ENCODE results near the gene ASPRV1. TPM values are rescaled to one million over a fixed set of nuclear protein-coding genes. Genes with fewer than 3 reads are reported as not detected.

Gene ASPRV1
- total RNA-seq, 1 experiment from 2014 or later: 1.1 TPM

- DNase-seq (ENCODE audit: low spot score): no peak
Measured at GRCh38 chr2:69989009-69989408, 27.6 kb upstream of the ASPRV1 start.

- no peak for DNase-seq (ENCODE audit: low spot score)
Measured at GRCh38 chr2:69988086-69988635, 26.7 kb upstream of the ASPRV1 start.

GRCh38 chr2:69986691-69987090 is 25.3 kb upstream of the ASPRV1 start:
- DNase-seq (ENCODE audit: low spot score): no peak

- no peak for DNase-seq (ENCODE audit: low spot score)
Measured at GRCh38 chr2:69985688-69986087, 24.3 kb upstream of the ASPRV1 start.

GRCh38 chr2:69985216-69985615 is 23.8 kb upstream of the ASPRV1 start:
- no peak for DNase-seq (ENCODE audit: low spot score)

- DNase-seq (ENCODE audit: low spot score): no peak
Measured at GRCh38 chr2:69983392-69983966, 22.0 kb upstream of the ASPRV1 start.

GRCh38 chr2:69979902-69980807 is 18.7 kb upstream of the ASPRV1 start:
- DNase-seq (ENCODE audit: low spot score): no peak

GRCh38 chr2:69977906-69978482 is 16.6 kb upstream of the ASPRV1 start:
- no peak for DNase-seq (ENCODE audit: low spot score)

- DNase-seq (ENCODE audit: low spot score): no peak
Measured at GRCh38 chr2:69977186-69977585, 15.8 kb upstream of the ASPRV1 start.

- DNase-seq (ENCODE audit: low spot score): no peak
Measured at GRCh38 chr2:69975853-69976462, 14.5 kb upstream of the ASPRV1 start.

GRCh38 chr2:69975136-69975852 is 13.9 kb upstream of the ASPRV1 start:
- DNase-seq (ENCODE audit: low spot score): no peak

GRCh38 chr2:69973335-69973735 is 11.9 kb upstream of the ASPRV1 start:
- DNase-seq (ENCODE audit: low spot score): no peak

- no peak for DNase-seq (ENCODE audit: low spot score)
Measured at GRCh38 chr2:69972822-69973221, 11.4 kb upstream of the ASPRV1 start.

- DNase-seq (ENCODE audit: low spot score): no peak
Measured at GRCh38 chr2:69969991-69970390, 8.6 kb upstream of the ASPRV1 start.

GRCh38 chr2:69969126-69969983 is 7.9 kb upstream of the ASPRV1 start:
- no peak for DNase-seq (ENCODE audit: low spot score)

GRCh38 chr2:69968609-69969008 is 7.2 kb upstream of the ASPRV1 start:
- no peak for DNase-seq (ENCODE audit: low spot score)

GRCh38 chr2:69966496-69966895 is 5.1 kb upstream of the ASPRV1 start:
- DNase-seq (ENCODE audit: low spot score): no peak

GRCh38 chr2:69965756-69966445 is 4.5 kb upstream of the ASPRV1 start:
- DNase-seq (ENCODE audit: low spot score): no peak

- DNase-seq (ENCODE audit: low spot score): peak; percentile 89
Measured at GRCh38 chr2:69964353-69964841, 3.0 kb upstream of the ASPRV1 start.
